Measurements from ENCODE around the gene PCSK6.
"Not testable (repeated sequence)": the region's sequence is repeated elsewhere in the genome, so short reads cannot be mapped to it uniquely, and the experiment has no call there.

PCSK6 gene

GRCh38 chr15:101458908-101459578, 30.5 kb downstream of the PCSK6 start:
- no peak for DNase-seq

DNA sequence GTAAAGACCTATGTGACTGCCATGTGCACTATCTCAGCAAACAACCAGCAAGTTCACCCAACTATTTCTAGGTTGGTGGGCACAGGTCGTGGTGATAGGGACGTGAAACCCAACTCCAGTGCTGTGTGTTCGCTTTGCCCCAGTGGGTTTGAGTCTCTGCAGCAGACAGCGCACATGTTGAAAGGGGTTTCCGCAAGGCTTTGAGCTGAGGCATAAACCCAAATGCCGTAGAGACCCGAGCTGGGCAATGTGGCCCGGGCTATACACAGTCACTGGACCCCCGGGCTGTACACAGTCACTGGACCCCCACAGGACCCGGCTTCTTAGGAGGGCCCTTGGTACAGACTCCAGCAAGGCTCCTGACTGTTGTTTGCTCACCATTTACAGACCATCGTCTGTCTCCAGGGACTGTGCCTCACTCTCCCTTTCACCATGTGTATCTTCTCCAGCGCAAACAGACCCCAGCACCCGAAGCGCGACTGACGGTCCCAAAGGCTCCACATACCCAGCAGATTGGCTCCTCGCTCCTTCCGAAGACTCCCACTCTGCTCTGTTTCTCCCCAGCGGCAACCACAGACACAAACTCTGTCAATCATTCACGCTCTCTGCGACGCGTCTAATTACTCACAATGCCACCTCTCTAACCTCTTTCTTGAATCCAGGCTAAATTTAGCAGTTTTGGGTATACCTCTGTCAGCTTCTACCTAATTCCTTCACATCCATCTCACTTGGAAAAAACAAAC, 31.2 kb downstream of the PCSK6 start:
- DNase-seq, result no peak

DNA sequence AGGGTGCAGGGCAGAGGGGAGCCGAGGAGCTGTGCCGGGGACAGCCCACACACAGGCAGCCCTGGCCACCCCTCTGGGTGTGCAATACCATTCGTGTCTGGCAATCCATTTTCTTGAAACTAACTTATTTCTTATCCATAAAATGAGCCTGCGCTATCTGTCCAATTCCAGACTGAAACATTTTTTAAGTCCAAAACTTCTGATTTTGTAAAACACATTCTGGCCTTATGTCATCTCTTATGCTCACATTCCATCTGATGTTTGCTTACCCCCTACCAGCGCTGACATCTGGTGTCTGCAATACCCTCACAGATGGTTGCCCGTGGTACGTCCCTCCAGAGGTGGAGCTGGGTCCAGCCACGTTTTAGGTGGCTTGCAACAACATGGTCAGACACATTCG, 31.8 kb downstream of the PCSK6 start:
- DNase-seq, result no peak

- DNase-seq, result no peak
Observed at GRCh38 chr15:101456057-101456739, 33.3 kb downstream of the PCSK6 start.

DNA sequence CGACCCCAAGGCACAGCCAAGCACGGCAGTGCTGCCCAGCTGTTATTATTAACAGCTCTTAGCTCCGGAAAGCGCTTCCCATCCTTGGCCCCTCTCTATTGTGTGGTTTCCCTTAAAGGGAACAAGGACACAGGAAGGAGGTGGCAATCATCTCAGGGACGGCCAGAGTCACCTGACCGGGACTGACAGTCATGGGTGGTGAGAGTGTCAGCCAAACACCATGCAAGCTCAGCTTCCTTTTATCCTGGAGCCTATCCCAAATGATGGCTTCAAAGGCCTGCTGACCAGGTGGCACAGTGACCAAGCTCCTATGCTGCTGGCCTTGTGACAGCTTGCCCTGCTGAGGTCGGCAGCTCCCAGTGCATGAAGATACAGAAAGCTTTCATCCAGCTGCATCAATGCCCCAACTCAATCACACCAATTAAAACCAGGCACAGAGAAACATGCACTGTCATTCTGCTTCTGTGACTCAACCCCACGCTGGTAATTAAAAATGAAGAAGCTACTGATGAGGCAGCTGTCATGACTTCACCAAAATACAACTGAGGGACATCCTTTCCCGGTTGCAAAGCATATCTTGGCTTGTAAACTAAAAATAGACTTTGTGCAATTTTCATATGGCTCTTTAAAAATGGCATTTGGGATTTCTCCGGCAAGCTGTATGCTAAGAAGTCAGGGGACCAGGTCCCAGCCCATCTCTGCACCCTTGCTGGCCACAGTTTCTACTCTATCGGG, 34.0 kb downstream of the PCSK6 start:
- DNase-seq, result no peak

DNA sequence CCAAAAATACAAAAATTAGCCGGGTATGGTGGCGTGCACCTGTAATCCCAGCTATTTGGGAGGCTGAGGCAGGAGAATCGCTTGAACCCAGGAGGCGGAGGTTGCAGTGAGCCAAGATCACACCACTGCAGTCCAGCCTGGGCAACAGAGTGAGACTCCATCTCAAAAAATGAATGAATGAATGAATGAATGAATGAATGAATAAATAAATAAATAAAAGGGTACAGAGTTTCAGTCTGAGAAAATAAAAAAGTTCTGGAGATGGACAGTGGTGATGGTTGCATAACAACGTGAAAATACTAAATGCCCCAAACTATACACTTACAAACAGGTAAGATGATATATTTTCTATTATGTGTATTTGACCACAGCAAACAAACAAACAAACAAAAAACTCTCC, 34.7 kb downstream of the PCSK6 start:
- DNase-seq, result not testable (repeated sequence)

DNA sequence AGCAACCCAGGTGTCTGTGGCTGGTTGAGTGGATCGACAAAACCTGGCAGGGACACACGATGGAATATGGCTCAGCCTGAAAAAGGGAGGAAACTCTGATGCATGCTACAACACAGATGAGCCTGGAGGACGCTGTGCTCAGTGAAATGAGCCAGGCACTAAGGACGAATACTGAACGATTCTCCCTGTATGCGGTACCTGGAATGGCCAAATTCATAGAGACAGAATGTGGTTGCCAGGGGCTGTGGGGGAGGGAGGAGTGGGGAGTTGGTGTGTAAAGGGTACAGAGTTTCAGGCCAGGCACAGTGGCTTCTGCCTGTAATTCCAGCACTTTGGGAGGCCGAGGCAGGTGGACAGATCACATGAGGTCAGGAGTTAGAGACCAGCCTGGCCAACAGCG, 35.1 kb downstream of the PCSK6 start:
- DNase-seq, result no peak

GRCh38 chr15:101453123-101454120, 36.1 kb downstream of the PCSK6 start:
- DNase-seq, result no peak

DNA sequence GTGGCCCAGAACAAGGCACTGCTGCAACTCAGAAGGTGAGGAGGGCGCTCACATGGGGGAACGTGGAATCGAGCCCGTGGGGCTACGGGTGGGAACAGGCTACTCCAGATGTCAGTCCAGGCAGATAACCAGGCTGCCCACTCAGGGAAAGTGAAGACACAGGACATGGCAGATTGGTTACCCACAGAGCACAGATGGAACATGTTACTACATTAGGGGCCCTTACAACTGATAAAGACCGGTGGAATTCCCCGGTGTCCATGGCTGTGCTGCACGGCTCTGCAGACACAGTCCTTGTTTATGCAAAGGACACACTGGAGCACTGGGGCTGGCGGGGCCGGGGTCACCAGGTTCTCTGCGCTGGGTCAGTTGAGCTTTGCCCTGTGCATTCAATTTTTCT, 36.9 kb downstream of the PCSK6 start:
- DNase-seq, result no peak

- DNase-seq, result no peak
Observed at GRCh38 chr15:101451846-101452245, 37.7 kb downstream of the PCSK6 start.

DNA sequence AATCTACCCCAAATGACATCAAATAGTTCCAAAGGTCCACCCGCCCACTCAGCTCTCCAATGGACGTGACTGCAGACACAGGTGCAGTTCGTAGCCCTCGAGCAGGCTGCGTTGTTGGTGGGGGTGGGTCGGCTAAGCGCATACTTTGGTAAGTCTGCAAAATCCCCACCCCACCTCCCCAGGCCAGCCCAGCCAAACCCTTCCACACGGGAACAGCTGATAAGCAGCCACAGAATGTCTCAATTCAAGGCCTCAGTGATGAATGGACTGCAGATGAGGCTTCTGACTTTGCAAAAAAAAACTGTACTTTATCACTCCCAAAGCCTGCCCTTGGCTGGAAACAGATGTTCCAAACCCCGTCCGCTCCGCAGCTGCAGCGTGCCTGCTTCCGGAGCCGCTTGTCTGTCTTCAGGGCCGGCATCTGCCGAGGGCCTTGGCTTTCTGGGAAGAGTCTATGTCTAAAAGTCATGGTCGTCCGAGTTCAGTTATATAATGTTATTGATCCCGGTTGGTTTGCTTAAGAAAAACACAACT, 38.2 kb downstream of the PCSK6 start:
- no peak for DNase-seq

DNA sequence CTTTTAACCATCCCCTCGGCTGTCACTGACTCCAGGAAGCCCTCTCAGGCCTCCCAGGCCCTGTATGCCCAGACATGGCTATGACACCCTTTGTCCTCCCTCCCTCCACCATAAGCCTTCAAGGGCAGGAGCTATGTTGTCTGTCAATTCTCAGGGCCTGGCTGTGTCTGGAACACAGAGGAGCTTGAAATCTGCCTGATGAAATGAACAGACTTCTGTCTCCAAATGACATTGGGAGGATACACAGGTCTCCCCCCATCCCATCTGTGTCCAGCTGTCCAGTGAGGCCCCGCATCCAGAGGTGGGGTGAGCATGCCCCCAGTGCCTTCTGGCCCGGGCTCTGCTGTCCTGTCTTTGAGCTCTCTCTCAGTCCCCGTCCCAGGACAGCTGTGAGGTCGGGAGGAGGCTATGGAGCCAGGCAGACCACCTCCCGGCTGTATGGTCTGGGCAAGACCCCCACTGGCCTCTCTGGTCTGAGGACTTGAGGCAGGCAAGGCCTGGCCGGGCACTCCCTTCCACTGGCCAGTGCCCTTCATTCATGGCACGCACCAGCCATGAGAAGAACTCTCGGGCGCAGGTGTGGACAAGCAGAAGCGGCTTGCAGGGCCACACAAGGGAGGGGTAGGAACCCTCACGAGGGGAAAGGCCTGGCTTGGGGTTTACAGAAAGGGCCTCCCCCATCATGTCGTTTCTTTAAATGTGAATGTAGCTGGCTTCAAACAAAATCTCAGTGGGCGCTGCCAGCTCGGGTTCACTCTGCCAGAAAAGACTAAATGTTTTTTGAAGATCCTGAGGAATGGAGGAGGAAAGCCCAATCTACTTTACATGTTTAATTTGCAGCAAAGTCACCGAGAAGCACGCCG, 38.9 kb downstream of the PCSK6 start:
- no peak for DNase-seq

GRCh38 chr15:101449471-101450402, 39.8 kb downstream of the PCSK6 start:
- DNase-seq, result no peak

- no peak for DNase-seq
Observed at GRCh38 chr15:101448336-101448735, 41.2 kb downstream of the PCSK6 start.

GRCh38 chr15:101447561-101448071, 41.9 kb downstream of the PCSK6 start:
- DNase-seq, result no peak

DNA sequence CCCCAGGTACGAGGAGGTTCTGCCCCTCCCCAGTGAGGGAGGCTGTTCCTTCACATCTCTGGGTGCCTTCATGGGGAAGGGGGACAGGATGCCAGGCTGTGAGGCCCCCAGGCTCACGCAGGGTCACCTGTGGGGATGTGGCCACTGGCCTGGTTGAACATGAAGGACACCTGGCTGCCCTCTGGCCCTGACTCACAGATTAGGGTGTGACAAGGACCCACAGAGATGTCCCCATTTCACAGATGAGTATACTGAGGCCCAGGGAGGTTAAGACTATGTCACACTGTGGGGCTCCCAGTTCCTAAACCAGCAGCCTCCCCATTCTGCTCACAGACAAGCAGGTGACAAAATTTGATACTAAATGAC, 42.4 kb downstream of the PCSK6 start:
- no peak for DNase-seq

DNA sequence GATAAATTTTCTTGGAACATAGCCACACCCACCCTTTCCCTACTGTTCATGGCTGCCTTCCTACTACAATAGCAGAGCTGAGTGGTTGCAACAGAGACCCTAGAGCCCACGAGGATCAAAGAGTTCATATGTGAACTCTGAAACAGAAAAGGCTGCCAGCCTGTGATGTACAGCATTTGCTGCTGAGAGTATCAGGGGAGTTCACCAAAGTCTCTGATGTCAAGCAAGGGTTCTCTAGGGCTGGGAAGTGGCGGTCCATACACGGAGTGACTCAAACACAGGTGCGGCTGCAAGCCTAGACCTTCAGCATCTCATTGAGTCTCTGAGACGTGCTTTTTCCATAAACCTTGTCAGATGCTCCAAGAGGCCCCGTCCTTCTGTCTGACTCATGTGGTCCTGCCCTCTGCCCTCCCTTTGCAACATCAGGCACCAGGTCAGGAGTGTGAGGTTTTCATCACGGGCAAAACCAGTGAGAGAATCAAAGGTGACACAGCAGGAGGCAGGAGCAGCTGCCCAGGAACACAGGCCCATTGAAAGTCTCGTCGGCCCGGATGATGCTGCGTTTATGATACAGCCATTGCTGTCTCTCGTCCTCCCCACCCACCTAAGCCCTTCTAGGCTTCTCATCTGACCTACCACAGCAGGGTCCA, 42.9 kb downstream of the PCSK6 start:
- no peak for DNase-seq

- DNase-seq, result no peak
Observed at GRCh38 chr15:101445562-101446517, 43.7 kb downstream of the PCSK6 start.
